Liver (tissue), 9 donors: ENCODE results near the gene TMEM108. TPM values are rescaled to one million over a fixed set of nuclear protein-coding genes. Genes with fewer than 3 reads are reported as not detected.

Experiments used
- DNase-seq: peaks from one replicate; pipeline ENCODE4 v3.0.0-alpha.2; 2017; ENCODE audit warnings: low spot score
- H3K27ac ChIP-seq, 2 donors: one replicate each; pipeline ENCODE4 v1.7.0; 2013; ENCODE audit warnings: inconsistent platforms in 2 of 2, low read length in 2 of 2, control low read depth in 1 of 2, low read depth in 1 of 2, mild to moderate bottlenecking in 1 of 2
- H3K27me3 ChIP-seq, 4 donors: one replicate each; pipeline versions ENCODE4 v1.6.1 to v1.7.0; 2013; ENCODE audit warnings: low read length in 3 of 4, inconsistent platforms in 1 of 4, mild to moderate bottlenecking in 1 of 4, moderate library complexity in 1 of 4; ENCODE audit not compliant: control insufficient read depth in 4 of 4, insufficient read depth in 4 of 4
- H3K36me3 ChIP-seq, 4 donors: one replicate each; pipeline versions ENCODE4 v1.6.1 to v1.7.0; 2013; ENCODE audit warnings: low read length in 3 of 4, mild to moderate bottlenecking in 3 of 4, low read depth in 1 of 4, moderate library complexity in 1 of 4; ENCODE audit not compliant: control insufficient read depth in 4 of 4, insufficient read depth in 3 of 4
- H3K4me1 ChIP-seq, 4 donors: one replicate each; pipeline versions ENCODE4 v1.6.1 to v1.7.0; 2013; ENCODE audit warnings: low read length in 3 of 4, mild to moderate bottlenecking in 3 of 4, moderate library complexity in 1 of 4; ENCODE audit not compliant: control insufficient read depth in 4 of 4, insufficient read depth in 4 of 4
- H3K4me3 ChIP-seq, 3 donors: one replicate each; pipeline versions ENCODE4 v1.6.1 to v1.7.0; 2013; ENCODE audit warnings: low read length in 3 of 3, control low read depth in 1 of 3, low read depth in 1 of 3, mild to moderate bottlenecking in 1 of 3
- H3K9ac ChIP-seq, 2 donors: one replicate each; pipeline ENCODE4 v1.7.0; 2013; ENCODE audit warnings: low read length in 2 of 2, mild to moderate bottlenecking in 2 of 2, moderate library complexity in 2 of 2, control low read depth in 1 of 2, low read depth in 1 of 2
- H3K9me3 ChIP-seq, 4 donors: one replicate each; pipeline versions ENCODE4 v1.6.1 to v1.7.0; 2013; ENCODE audit warnings: low read length in 3 of 4; ENCODE audit not compliant: control insufficient read depth in 4 of 4
- ATF3 ChIP-seq: IDR thresholded peaks from 2 replicates; pipeline ENCODE4 v1.6.1; 2016; ENCODE audit warnings: antibody characterized with exemption
- CTCF ChIP-seq: fragments of 150-350 bp; IDR thresholded peaks from 2 replicates; pipeline ENCODE4 v1.5.1; 2017; ENCODE audit warnings: improper control_type of control experiment, low read depth, low read length; ENCODE audit not compliant: missing input control
- EGR1 ChIP-seq, 2 donors: IDR thresholded peaks; 2 replicates each; pipeline ENCODE4 v1.6.1; 2016 to 2018; ENCODE audit warnings: antibody characterized with exemption in 2 of 2, low read depth in 2 of 2
- FOXA1 ChIP-seq: IDR thresholded peaks from 2 replicates; pipeline ENCODE4 v1.6.1; 2016; ENCODE audit warnings: antibody characterized with exemption
- FOXA2 ChIP-seq: IDR thresholded peaks from 2 replicates; pipeline ENCODE4 v1.6.1; 2016; ENCODE audit warnings: antibody characterized with exemption
- GABPA ChIP-seq, 2 donors: IDR thresholded peaks in 1 of 2; conservative IDR thresholded peaks in 1 of 2; 2 replicates each; pipeline ENCODE4 v1.6.1; 2016; ENCODE audit warnings: antibody characterized with exemption in 2 of 2, mild to moderate bottlenecking in 1 of 2, moderate library complexity in 1 of 2
- HNF4A ChIP-seq, 2 donors: conservative IDR thresholded peaks; 2 replicates each; pipeline ENCODE4 v1.6.1; 2016; ENCODE audit warnings: antibody characterized with exemption in 2 of 2, mild to moderate bottlenecking in 2 of 2
- HNF4G ChIP-seq: IDR thresholded peaks from 2 replicates; pipeline ENCODE4 v1.6.1; 2016; ENCODE audit warnings: antibody characterized with exemption
- JUND ChIP-seq, 2 donors: IDR thresholded peaks; 2 replicates each; pipeline ENCODE4 v1.6.1; 2016; ENCODE audit warnings: antibody characterized with exemption in 2 of 2
- MAX ChIP-seq: IDR thresholded peaks from 2 replicates; pipeline ENCODE4 v1.6.1; 2016; ENCODE audit warnings: antibody characterized with exemption
- NR2F2 ChIP-seq: IDR thresholded peaks from 2 replicates; pipeline ENCODE4 v1.6.1; 2016; ENCODE audit warnings: antibody characterized with exemption
- RAD21 ChIP-seq, 2 donors: IDR thresholded peaks; 2 replicates each; pipeline ENCODE4 v1.6.1; 2016; ENCODE audit warnings: antibody characterized with exemption in 2 of 2, mild to moderate bottlenecking in 2 of 2
- RXRA ChIP-seq, 2 donors: IDR thresholded peaks; 2 replicates each; pipeline ENCODE4 v1.6.1; 2017 to 2018; ENCODE audit warnings: antibody characterized with exemption in 2 of 2, mild to moderate bottlenecking in 1 of 2
- SP1 ChIP-seq: IDR thresholded peaks from 2 replicates; pipeline ENCODE4 v1.6.1; 2018; ENCODE audit warnings: antibody characterized with exemption, mild to moderate bottlenecking
- TAF1 ChIP-seq: conservative IDR thresholded peaks from 2 replicates; pipeline ENCODE4 v1.6.1; 2016; ENCODE audit warnings: antibody characterized with exemption, mild to moderate bottlenecking
- YY1 ChIP-seq: IDR thresholded peaks from 2 replicates; pipeline ENCODE4 v1.6.1; 2016; ENCODE audit warnings: antibody characterized with exemption, mild to moderate bottlenecking
- ZBTB33 ChIP-seq: IDR thresholded peaks from 2 replicates; pipeline ENCODE4 v1.6.1; 2016; ENCODE audit warnings: antibody characterized with exemption
- WGBS: extraction: QIAGEN DNeasy Blood & Tissue Kit; methylation state at CpG from one replicate; pipeline ENCODE4 v1.1.7; 2013; 5-methylcytosine and 5-hydroxymethylcytosine counted together
- polyA plus RNA-seq, 2 donors: library from polyadenylated mRNA; stranded (reverse) in 1 of 2; unstranded in 1 of 2; fragments of 200-250 nt in 1 of 2; fragments of >200 nt in 1 of 2; fragmentation: Nextera tagmentation in 1 of 2; extraction: Ambion mirVana in 1 of 2; gene quantifications; one replicate each; pipeline versions ENCODE4 v1.2.1 to v1.2.3, GENCODE V29; 2013 to 2015
- total RNA-seq, 2 donors: library from RNA; depleted of rRNA; stranded (reverse); fragments of >200 nt; gene quantifications; one replicate each; pipeline ENCODE4 v1.2.3, GENCODE V29; 2014
- TF ChIP-seq, protein P1 (sequence below): IDR thresholded peaks from 2 replicates; pipeline ENCODE4 v1.6.1; 2016; ENCODE audit warnings: antibody characterized with exemption, mild to moderate bottlenecking
- donor health status: healthy.
- donor health status: healthy.
- donor health status: healthy.
- donor health status: healthy.
- donor health status: healthy.

The TMEM108 gene
- total and polyA plus RNA-seq, 4 donors, result 0.05 to 0.10 TPM; not detected in 2

- no peak for DNase-seq
- no peak overlapping the region for H3K9ac ChIP-seq
- no peak overlapping the region for H3K4me3 ChIP-seq
- 97% methylated on average over 2 of the region's 2 CpGs for WGBS
- H3K27ac ChIP-seq, result no peak overlapping the region
- TF ChIP-seq FOXA1, result no peak
- TF ChIP-seq HNF4G, result no peak
- no peak for TF ChIP-seq ZBTB33
- no peak for TF ChIP-seq CTCF
- no peak for TF ChIP-seq NR2F2
- TF ChIP-seq JUND (IDR thresholded peaks at IDR 0.05), result no peak
- no peak for TF ChIP-seq HNF4A (conservative IDR thresholded peaks at IDR 0.05)
- no peak for TF ChIP-seq FOXA2
- no peak for TF ChIP-seq TAF1
- no peak for TF ChIP-seq RAD21 (IDR thresholded peaks at IDR 0.05)
- no peak for TF ChIP-seq EGR1 (IDR thresholded peaks at IDR 0.05; ENCODE audit: low read depth in 2 of 2)
- TF ChIP-seq GABPA (IDR thresholded peaks at IDR 0.05 in 1 of 2, conservative IDR thresholded peaks at IDR 0.05 in 1 of 2), result no peak
- TF ChIP-seq ATF3, result no peak
- TF ChIP-seq YY1, result no peak
- TF ChIP-seq RXRA (IDR thresholded peaks at IDR 0.05), result no peak
- TF ChIP-seq, protein P1, sequence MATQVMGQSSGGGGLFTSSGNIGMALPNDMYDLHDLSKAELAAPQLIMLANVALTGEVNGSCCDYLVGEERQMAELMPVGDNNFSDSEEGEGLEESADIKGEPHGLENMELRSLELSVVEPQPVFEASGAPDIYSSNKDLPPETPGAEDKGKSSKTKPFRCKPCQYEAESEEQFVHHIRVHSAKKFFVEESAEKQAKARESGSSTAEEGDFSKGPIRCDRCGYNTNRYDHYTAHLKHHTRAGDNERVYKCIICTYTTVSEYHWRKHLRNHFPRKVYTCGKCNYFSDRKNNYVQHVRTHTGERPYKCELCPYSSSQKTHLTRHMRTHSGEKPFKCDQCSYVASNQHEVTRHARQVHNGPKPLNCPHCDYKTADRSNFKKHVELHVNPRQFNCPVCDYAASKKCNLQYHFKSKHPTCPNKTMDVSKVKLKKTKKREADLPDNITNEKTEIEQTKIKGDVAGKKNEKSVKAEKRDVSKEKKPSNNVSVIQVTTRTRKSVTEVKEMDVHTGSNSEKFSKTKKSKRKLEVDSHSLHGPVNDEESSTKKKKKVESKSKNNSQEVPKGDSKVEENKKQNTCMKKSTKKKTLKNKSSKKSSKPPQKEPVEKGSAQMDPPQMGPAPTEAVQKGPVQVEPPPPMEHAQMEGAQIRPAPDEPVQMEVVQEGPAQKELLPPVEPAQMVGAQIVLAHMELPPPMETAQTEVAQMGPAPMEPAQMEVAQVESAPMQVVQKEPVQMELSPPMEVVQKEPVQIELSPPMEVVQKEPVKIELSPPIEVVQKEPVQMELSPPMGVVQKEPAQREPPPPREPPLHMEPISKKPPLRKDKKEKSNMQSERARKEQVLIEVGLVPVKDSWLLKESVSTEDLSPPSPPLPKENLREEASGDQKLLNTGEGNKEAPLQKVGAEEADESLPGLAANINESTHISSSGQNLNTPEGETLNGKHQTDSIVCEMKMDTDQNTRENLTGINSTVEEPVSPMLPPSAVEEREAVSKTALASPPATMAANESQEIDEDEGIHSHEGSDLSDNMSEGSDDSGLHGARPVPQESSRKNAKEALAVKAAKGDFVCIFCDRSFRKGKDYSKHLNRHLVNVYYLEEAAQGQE, result no peak
- no peak for TF ChIP-seq SP1
- no peak for TF ChIP-seq MAX
- no peaks in the 10 kb centered on the region for H3K9me3 ChIP-seq
- no peaks in the 10 kb centered on the region for H3K36me3 ChIP-seq
- H3K27me3 ChIP-seq, result peaks cover 0 to 3% (median 0%) of the 10 kb centered on the region in 4 donors
- H3K4me1 ChIP-seq, result no peaks in the 10 kb centered on the region
These were observed 17.0 kb upstream of the TMEM108 start for GRCh38 chr3:133021206-133021605.
